Activated T-helper 1 cell treated with anti-CD3 and anti-CD28 coated beads, Interleukin-12 subunit alpha, Interleukin-12 subunit beta, Interleukin-2, Interleukin-4 antibody, amounts not matched to agents 30 ng/mL and 10 ng/mL and 1 ng/mL, durations not matched to agents 14 hours and 24 hours and 36 hours (primary cell): Measurements from ENCODE around the gene P2RY2. TPM values are rescaled to one million over a fixed set of nuclear protein-coding genes. Genes with fewer than 3 reads are reported as not detected.

ENCODE experiments used
- DNase-seq: peaks from one replicate; pipeline ENCODE4 v3.0.0; 2021; ENCODE audit warnings: low spot score
- H3K27ac Mint-ChIP-seq: one replicate; pipeline ENCODE4 v1.8.0; 2021; ENCODE audit warnings: mild to moderate bottlenecking, mixed read lengths
- H3K27me3 Mint-ChIP-seq: one replicate; pipeline ENCODE4 v1.8.0; 2022; ENCODE audit warnings: mild to moderate bottlenecking, moderate library complexity, mixed read lengths; ENCODE audit not compliant: insufficient read depth
- H3K36me3 Mint-ChIP-seq: one replicate; pipeline ENCODE4 v1.8.0; 2021; ENCODE audit warnings: low read depth, mixed read lengths
- H3K4me1 Mint-ChIP-seq: one replicate; pipeline ENCODE4 v1.8.0; 2021; ENCODE audit warnings: low read depth, mixed read lengths
- H3K4me3 Mint-ChIP-seq: one replicate; pipeline ENCODE4 v1.8.0; 2021; ENCODE audit warnings: mild to moderate bottlenecking, moderate library complexity, mixed read lengths
- H3K9me3 Mint-ChIP-seq: one replicate; pipeline ENCODE4 v1.8.0; 2021; ENCODE audit warnings: mixed read lengths
- intact Hi-C: fragments of 100-400 bp; cut with micrococcal nuclease; formaldehyde crosslinking; loops from one replicate; pipeline ENCODE4 v1.15.1; 2024
- total RNA-seq: library from RNA; stranded (reverse); gene quantifications from 2 replicates; pipeline ENCODE4 v1.2.3, GENCODE V29; 2022

P2RY2 gene
- total RNA-seq, 1 donor from 2014 or later = not detected

- intact Hi-C loops = loop anchor here (5.0 to 10.0 kb wide), 2 partner anchors 107 to 525 kb away; partner anchors contain the start of gene FCHSD2
- H3K36me3 Mint-ChIP-seq = no peaks in the 10 kb centered on the region
Observed at GRCh38 chr11:73249304-73249703, 31.2 kb downstream of the P2RY2 start.

GRCh38 chr11:73249853-73250783 is 32.0 kb downstream of the P2RY2 start:
- DNase-seq = no peak
- peaks cover 6% of the 10 kb centered on the region for H3K27me3 Mint-ChIP-seq
- peak overlapping the region; percentile 53 for H3K27ac Mint-ChIP-seq
- no peaks in the 10 kb centered on the region for H3K9me3 Mint-ChIP-seq
- no peaks in the 10 kb centered on the region for H3K36me3 Mint-ChIP-seq
- no peak overlapping the region for H3K4me3 Mint-ChIP-seq
- no peaks in the 10 kb centered on the region for H3K4me1 Mint-ChIP-seq
- intact Hi-C loops = loop anchor here (5.0 to 10.0 kb wide), 2 partner anchors 108 to 525 kb away; partner anchors contain the start of gene FCHSD2

More at GRCh38 chr11:73249304-73249703, 31.2 kb downstream of the P2RY2 start:
- Mint-ChIP-seq H3K27ac (no peak overlapping the region), H3K4me3 (no peak overlapping the region), H3K9me3 (no peaks in the 10 kb centered on the region), H3K27me3 (peaks cover 10% of the 10 kb centered on the region), H3K4me1 (no peaks in the 10 kb centered on the region)
- no peak for DNase-seq

- no peak for DNase-seq
- H3K27ac Mint-ChIP-seq = no peak overlapping the region
- no peaks in the 10 kb centered on the region for H3K36me3 Mint-ChIP-seq
- no peaks in the 10 kb centered on the region for H3K4me1 Mint-ChIP-seq
- peaks cover 2% of the 10 kb centered on the region for H3K27me3 Mint-ChIP-seq
- H3K4me3 Mint-ChIP-seq = no peak overlapping the region
- no peaks in the 10 kb centered on the region for H3K9me3 Mint-ChIP-seq
- intact Hi-C loops = loop anchor here (2.0 kb wide), 1 partner anchor 36 kb away; no protein-coding TSS in a partner anchor
Observed at GRCh38 chr11:73252577-73253191, 34.6 kb downstream of the P2RY2 start.

GRCh38 chr11:73257342-73258103 is 39.4 kb downstream of the P2RY2 start:
- Mint-ChIP-seq H3K27me3 (peaks cover 14% of the 10 kb centered on the region), H3K27ac (no peak overlapping the region), H3K36me3 (no peaks in the 10 kb centered on the region), H3K4me3 (no peak overlapping the region), H3K4me1 (no peaks in the 10 kb centered on the region), H3K9me3 (no peaks in the 10 kb centered on the region)
- intact Hi-C loops = no loop called here
- DNase-seq = no peak

- Mint-ChIP-seq H3K27ac (no peak overlapping the region), H3K4me3 (no peak overlapping the region), H3K36me3 (no peaks in the 10 kb centered on the region), H3K9me3 (no peaks in the 10 kb centered on the region), H3K27me3 (peaks cover 22% of the 10 kb centered on the region), H3K4me1 (no peaks in the 10 kb centered on the region)
- intact Hi-C loops = no loop called here
- DNase-seq = no peak
Observed at GRCh38 chr11:73258104-73259035, 40.3 kb downstream of the P2RY2 start.

GRCh38 chr11:73259406-73260126 is 41.5 kb downstream of the P2RY2 start:
- Mint-ChIP-seq H3K4me3 (no peak overlapping the region), H3K27me3 (peaks cover 26% of the 10 kb centered on the region), H3K27ac (no peak overlapping the region), H3K36me3 (no peaks in the 10 kb centered on the region), H3K4me1 (no peaks in the 10 kb centered on the region), H3K9me3 (no peaks in the 10 kb centered on the region)
- intact Hi-C loops = no loop called here
- no peak for DNase-seq

- H3K4me1 Mint-ChIP-seq = no peaks in the 10 kb centered on the region
- H3K27me3 Mint-ChIP-seq = peaks cover 30% of the 10 kb centered on the region
- no peaks in the 10 kb centered on the region for H3K36me3 Mint-ChIP-seq
- no peak overlapping the region for H3K4me3 Mint-ChIP-seq
- H3K9me3 Mint-ChIP-seq = no peaks in the 10 kb centered on the region
- no peak for DNase-seq
- intact Hi-C loops = no loop called here
- no peak overlapping the region for H3K27ac Mint-ChIP-seq
Observed at GRCh38 chr11:73260127-73260457, 42.0 kb downstream of the P2RY2 start.

GRCh38 chr11:73262851-73263495 is 44.9 kb downstream of the P2RY2 start:
- intact Hi-C loops = no loop called here
- DNase-seq = no peak
- Mint-ChIP-seq H3K27ac (no peak overlapping the region), H3K4me1 (no peaks in the 10 kb centered on the region), H3K36me3 (no peaks in the 10 kb centered on the region), H3K9me3 (no peaks in the 10 kb centered on the region), H3K27me3 (peaks cover 34% of the 10 kb centered on the region), H3K4me3 (no peak overlapping the region)

- no peak overlapping the region for H3K4me3 Mint-ChIP-seq
- peaks cover 34% of the 10 kb centered on the region for H3K27me3 Mint-ChIP-seq
- DNase-seq = no peak
- no peaks in the 10 kb centered on the region for H3K36me3 Mint-ChIP-seq
- intact Hi-C loops = no loop called here
- no peaks in the 10 kb centered on the region for H3K4me1 Mint-ChIP-seq
- H3K27ac Mint-ChIP-seq = no peak overlapping the region
- no peaks in the 10 kb centered on the region for H3K9me3 Mint-ChIP-seq
Observed at GRCh38 chr11:73263640-73264039, 45.6 kb downstream of the P2RY2 start.

GRCh38 chr11:73265278-73265810 is 47.3 kb downstream of the P2RY2 start:
- H3K36me3 Mint-ChIP-seq = no peaks in the 10 kb centered on the region
- peaks cover 36% of the 10 kb centered on the region for H3K27me3 Mint-ChIP-seq
- H3K27ac Mint-ChIP-seq = no peak overlapping the region
- no peaks in the 10 kb centered on the region for H3K4me1 Mint-ChIP-seq
- no peaks in the 10 kb centered on the region for H3K9me3 Mint-ChIP-seq
- DNase-seq = no peak
- no peak overlapping the region for H3K4me3 Mint-ChIP-seq
- intact Hi-C loops = no loop called here
